HG03520 (cell line): ENCODE results near the gene RASSF8.

ENCODE experiments used
- ATAC-seq: cut with Tn5 transposase; IDR thresholded peaks from one replicate; pipeline ENCODE4 v1.9.1; 2021; ENCODE audit warnings: mild to moderate bottlenecking, moderate library complexity; ENCODE audit not compliant: unreplicated experiment

The RASSF8 gene

DNA sequence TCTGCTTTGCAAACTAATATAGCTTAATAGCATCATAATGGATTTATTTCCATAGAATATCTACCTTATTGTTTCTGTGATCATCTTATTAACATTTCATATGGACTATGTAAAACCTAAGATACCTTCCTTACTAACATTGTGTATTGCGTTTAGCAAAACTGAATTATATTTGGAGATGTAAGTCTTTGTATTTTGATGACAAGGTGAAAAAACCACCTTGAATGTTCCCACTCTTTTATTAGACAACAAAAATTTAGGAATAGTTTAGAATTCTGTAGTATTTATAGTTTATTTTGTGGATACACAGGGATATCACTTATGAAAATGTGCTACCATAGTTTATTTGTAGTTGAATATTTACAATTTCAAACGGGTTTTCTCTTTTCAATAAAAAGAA lies 32.0 kb downstream of the RASSF8 start:
- no peak for ATAC-seq

DNA sequence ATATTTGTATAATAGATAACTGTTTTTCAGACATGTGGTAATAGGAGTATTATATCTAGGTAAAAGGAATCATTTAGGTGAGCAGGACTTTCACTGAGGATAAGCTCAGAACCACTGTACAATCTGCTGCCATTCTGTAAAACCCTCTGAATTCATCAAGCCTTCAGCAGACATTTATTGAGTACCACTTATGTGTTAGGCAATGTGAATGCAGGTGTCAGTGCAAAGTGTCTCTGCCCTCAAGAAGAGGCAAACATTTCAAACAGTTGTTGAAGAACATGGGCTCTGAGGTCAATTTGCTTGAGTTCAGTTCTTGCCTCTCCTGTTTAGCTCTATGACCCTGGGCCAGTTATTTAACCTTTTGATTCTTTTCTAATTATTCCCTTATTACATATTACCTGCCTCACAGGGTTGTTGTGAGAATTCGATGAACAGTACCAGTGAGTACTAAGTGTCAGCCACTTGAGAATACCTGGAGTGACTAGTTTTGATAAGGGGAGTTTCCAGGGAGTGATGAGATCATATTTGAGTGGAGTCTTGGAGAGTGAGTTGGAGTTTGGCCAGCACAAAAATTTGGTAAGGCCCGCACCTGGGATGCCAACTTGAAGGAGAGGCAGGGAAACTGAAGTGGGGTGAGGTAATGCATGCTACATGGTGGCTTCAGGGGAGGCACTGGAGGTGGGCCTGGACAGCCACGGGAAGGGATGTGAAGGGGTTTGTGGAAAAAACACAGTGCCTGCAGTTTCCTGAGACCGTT lies 33.7 kb downstream of the RASSF8 start:
- ATAC-seq = no peak

DNA sequence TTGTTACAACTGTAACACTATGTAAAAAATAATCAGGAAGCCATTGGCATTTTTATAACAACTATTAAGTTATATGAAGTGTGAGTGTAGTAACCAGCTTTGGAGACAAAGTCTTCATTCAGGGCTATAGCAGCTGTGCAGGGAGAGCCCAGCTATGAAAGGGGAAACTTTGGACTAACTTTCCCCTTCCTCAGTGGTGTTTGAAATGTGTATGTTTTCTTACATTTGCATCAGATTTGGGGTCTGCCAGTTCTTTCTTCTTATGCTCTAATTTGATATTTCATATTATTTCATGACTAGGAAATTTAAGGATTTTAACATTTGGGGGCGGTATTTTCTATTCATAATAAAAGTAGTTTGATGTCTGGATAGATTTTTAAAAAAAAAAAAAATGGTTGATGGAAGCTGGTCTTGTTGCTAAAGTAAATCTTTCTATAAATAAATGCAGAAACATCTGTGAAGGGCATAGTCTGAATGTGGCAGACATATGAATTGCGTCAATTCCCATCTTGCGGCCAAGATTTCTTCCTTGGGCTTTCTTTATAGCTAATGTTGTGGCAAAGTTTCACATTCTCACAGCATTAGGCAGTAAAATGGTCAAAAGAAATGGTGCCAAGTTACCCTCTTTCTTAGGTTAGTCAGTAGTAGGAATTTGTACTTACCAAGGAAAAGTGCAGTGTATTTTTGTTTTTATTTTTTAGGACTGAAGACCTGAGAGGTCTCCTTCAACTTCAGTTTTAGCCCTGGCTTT lies 35.6 kb downstream of the RASSF8 start:
- no peak for ATAC-seq

DNA sequence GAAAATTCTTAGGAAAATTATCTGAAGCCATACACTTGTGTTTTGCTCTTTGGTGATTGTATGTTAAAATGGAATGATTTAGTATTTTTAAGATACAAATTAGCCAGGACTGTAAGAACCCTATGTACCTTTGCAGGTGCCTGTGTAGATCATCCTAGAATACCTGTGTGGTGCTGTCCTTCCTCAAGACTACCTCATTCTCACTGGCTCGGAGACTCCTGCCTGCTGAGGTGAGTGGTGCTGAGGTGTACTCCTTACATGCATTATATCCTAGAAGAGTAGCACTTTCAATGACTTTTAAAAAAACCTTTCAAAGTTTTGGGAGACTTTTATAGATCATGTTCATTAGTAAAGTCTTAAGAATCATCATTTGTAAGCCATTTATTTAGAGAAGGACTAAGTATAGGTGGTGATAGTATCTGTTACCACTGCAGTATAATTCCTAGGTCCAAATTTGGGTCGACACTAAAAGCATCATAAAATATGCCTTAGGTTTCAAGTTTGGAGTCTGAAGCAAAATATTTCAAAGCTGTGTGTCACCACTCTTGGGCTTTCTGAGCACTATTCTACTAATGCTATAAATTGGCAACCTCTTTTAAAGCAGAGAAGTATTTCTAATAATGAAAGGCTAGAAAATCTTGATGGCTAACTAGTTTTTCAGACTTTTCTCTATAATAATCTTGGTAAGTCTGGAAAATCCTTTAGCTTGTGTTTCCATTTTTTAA lies 36.6 kb downstream of the RASSF8 start:
- no peak for ATAC-seq

DNA sequence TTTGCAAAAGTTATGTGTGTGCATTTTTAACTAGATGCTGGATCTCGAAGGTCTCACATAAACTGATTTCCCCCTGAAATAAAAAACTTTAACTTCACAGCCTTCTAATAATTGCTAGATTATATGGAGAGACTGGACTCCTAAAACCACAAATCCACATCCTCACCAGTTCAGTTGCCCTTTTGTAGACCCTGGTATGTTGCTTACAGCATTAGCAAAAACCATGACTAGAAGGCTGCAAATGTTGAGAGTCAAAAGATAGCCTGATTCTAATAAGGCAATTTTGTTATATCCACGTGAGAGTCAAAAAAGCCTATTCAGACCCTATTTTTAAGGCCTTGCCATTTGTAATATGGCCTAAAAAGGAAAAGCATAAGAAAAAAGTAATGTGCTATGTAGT lies 37.4 kb downstream of the RASSF8 start:
- no peak for ATAC-seq

DNA sequence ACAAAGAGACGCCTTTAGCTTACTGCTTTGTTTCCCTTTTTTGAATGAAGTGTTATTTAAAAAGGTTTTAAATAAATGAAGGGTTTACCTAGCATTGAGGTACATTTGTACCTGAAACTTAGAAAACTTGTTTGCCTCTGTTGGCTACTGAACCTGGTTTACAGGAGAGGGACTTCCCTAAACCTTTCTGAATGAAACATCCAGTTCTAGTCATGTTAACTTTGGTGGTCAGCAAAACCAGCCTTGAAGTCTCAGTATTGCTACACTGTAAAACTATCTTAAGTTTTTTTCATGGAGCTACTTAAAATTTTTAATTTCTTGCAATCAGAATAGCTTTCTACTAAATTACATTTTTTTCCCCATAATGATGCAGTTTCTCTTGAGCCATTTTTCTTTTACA lies 38.2 kb downstream of the RASSF8 start:
- no peak for ATAC-seq

DNA sequence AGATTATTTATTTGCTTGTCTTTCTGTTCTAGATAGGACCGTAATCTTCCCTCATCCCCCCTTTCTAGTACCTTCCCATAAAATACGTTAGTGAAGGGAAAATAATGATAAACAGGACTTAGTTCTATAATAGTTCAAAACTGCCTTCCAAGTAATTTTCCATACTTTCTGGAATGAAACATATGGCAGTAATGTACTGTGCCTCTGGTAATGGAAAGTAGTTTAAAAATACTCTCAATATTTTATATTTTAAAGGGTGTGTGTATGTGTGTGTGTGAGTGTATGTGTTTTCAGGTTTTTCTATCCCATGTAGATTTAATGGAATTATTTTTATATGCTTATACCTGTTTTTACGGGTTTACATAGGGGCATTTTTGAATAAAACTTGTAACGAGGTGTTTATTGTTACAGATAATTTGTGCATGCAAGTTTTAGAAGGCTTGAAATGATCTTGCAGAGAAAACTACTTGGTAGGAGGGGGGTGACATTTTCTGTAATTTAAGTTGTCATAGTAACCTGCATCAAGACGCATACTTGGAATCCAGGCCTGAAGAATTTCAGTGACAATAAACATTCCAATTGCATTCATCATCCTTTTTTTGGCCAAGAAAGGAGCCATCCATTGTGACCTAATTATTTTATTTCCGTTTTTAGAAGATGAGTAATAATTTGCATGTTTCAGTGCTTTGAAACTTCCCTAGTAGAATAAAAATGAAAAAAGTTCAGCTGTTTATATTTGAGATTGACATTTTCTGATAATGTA lies 38.9 kb downstream of the RASSF8 start:
- ATAC-seq = no peak

DNA sequence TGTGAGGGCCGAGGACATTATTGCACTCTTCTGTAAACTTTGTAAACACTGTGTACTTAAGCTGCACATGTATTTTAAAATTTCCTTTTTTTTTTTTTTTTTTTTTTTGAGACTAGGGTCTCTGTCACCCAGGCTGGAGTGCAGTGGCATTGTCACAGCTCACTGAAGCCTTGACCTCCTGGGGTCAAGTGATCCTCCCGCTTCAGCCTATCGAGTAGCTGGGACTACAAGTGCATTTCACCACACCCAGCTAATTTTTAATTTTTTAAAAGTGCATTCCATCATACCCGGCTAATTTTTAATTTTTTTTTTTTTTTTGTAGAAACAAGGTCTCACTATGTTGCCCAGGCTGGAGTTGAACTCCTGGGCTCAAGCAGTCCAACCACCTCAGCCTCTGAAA lies 42.4 kb downstream of the RASSF8 start:
- ATAC-seq = no peak

DNA sequence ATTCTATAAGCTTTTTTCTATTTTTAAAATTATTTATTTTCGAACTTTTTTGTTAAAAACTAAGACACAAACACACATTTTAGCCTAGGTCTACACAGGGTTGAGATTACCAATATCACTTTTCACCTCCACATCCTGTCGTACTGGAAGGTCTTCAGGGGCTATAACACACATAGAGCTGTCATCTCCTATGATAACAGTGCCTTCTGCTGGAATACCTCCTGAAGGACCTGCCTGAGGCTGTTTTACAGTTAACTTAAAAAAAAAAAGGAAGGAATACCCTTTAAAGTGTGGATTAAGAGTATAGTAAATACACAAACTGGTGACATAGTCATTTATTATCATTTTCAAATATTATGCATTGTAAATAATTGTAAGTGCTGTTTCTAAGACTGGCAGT lies 43.0 kb downstream of the RASSF8 start:
- ATAC-seq = no peak

DNA sequence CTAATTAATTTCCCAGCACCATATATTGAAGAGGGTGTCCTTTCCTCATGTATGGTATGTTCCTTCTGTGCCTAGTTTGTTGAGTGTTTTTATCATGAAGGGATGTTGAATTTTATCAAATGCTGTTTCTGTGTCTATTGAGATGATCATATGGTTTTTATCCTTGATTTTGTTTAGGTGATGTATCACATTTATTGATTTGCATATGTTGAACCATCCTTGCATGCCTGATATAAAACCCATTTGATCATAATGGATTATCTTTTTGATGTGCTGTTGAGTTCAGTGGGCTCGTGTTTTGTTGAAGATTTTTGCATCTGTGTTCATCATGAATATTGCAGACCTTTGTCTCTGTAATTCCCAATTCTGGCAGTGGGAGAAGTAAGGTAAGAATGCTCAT lies 44.6 kb downstream of the RASSF8 start:
- no peak for ATAC-seq

DNA sequence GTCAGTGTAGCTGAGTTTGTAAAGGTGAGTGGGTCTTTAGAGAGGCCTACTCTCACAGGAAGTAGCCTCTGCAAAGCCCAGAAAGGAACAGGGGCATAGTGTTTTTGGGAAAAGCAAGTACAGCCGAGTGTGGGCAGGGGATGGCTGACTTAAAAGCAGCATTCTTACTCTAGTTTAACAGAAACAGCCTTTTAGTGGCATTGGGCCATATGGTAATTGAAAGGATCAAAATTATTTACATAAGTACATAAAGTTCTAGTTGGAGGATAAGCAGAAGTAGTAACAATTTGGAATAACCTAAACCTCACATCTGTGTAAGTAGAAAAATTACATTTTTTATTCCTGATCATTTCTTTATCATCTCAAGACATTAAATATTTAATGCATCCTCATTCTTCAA lies 49.1 kb downstream of the RASSF8 start:
- ATAC-seq = no peak

DNA sequence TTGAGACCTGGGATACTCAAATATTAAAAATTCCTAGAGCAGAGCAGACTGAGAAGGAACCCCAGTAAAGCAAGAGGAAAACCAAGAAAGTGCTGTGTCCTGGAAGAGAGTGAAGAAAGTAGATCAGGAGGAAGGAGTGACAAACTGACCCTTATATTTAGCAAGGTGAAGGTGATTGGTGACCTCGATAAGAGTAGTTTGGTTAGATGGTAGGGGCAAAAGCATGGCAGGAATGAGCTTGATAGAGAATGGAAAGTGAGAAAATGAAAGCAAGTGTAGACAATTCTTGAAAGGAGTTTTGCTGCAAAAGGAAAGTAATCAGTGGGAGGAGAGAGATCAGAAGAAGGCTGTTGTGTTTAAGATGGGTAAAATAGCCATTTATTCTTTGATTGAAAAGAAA lies 51.1 kb downstream of the RASSF8 start:
- no peak for ATAC-seq

DNA sequence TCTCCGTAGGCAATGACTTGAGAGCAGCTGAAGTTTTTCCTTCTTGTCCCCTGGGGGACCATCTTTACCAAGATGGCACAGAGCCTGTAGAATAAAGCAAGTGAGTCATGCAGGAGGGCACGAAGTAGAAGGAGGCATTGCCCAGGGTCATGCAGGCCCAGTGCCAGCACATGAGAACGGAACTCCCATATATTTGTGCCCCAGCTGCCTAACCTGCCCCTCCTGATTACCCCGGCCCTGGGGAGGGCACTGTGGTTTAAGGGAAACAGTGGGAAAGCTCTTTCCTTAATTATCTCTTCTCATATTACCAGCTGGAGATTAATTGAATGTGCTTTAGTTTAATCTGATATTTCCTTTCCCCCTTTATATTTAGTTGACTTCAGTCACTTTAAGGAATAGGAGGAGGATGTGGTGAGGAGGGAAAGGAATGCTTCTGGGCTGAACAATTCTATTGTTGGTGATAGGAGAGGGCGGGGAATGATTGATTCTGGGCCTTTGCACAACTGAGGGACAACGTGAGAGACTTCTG lies 51.9 kb downstream of the RASSF8 start:
- ATAC-seq = no peak

DNA sequence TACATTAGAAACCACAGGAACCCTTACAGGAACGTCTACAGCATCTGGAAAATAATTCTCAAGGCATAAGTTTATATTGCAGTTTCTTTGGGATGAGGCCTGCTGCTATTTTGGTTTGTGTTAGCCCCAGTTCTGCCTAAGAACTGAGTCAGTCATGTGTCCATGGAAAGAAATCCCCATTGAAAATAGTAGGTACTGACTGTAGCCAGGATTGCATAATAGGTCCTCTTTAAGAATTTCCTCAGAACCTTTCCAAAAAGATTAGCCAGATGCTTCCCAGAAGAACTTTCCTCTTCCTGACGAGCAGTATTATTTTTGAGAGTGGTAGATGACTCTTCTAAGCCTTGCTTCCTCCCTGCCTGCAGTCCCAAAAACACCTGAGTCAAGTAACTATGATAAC lies 52.6 kb downstream of the RASSF8 start:
- no peak for ATAC-seq

DNA sequence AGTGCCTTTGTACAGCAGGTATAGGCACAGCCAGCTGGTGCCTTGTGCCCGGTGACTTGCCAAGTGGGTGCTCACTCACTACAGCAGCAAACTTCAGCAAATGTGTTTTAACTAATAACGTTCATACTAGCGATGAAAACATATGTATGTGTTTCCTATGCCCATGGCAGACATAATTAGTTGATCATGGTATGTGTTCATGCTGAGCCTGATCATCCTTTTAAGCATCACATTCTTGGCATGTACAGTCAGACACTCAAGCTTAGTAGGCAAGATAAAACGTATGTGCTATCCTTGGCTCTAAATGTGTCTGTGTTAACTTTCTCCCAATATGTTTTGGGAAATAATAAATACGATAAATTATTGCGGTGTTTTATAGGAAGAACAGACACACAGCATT lies 55.6 kb downstream of the RASSF8 start:
- ATAC-seq = no peak

DNA sequence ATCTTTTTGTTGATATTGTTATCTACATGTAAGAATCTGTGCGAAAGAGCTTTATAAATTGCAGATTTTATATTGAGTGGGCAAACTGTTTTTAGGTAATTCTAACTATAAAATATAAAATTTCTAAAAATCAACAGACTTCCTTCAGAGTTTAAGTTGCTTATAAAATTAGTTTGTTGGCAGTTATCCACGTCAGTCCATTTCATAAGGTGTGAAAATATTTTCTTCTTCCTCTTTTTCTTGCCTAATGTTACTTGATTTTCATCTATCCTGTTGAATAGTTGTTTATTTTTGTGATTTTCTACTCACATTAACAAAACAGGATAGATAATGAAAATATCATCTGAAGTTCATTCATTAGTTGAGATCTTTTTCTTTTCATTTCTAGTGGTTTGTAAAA lies 58.0 kb downstream of the RASSF8 start:
- no peak for ATAC-seq

DNA sequence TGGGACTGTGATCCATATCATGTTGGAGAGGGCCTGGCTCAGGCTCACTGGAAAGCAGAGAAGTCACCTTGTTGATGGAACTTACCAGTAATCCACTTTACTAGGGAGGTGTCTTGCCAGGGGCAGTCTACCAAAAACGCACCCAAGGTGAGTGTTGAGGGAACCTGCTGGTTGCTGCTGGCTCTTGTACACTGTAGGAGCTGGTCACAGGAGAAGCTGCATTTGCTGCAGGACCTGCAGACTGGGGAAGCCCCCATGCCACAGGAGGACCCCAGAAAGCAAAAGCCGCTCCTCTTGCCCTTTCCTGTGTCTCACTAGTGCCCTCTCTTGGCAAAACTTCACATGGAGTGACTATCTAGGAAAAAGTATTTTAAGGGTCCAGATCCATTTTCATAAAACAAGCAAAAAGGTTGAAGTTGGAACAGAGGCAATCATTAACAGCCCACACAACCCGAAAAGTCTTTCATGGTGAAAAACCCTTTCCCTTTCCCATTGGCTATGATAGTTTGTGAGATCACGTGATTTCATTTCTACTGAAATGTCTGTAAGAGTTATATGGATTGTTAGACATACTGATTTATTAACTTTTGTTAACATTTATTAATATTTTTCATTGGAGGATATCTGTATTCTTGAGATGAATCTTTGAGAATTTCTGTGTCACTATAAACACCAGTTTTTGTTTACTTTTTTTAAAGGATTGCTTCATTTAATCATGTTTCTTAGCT lies 59.2 kb downstream of the RASSF8 start:
- ATAC-seq = no peak

DNA sequence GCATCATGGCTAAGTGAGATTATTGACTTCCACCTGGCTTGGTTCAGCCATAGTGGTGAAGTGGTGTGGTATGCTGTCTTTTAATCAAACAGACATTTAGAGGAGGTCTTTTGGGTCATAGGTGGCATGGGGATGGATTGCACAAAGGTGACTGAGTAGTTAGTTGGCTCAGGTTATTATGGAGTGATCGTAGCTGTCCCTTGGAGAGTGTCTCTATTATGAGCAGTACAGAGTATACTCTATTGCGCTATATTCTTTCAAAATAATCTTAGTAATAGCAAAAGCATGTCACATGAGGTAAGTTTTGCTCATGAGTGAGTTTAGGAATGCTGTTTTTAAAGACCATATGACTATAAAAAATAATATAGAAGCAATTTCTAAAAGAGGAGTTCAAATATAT lies 60.4 kb downstream of the RASSF8 start:
- no peak for ATAC-seq

DNA sequence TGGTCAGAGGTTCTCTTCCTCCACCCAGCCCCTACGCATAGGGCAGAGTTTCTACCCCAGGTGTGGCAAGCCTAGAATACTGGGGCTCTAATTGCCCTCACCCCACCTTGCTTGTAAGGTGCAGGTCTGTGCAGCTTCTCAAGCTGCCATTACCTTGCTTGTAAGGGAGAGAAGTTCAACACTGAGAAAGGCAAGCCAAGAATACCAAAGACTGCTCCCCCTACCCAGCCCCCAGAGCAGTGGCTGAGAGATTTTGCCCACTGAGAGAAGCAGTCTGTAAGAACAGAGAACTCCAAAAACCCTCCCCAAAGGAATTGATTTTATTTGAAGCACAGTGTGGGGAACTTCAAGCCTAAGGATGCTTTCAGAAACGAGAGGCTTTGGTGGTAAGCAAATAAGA lies 63.1 kb downstream of the RASSF8 start:
- no peak for ATAC-seq

DNA sequence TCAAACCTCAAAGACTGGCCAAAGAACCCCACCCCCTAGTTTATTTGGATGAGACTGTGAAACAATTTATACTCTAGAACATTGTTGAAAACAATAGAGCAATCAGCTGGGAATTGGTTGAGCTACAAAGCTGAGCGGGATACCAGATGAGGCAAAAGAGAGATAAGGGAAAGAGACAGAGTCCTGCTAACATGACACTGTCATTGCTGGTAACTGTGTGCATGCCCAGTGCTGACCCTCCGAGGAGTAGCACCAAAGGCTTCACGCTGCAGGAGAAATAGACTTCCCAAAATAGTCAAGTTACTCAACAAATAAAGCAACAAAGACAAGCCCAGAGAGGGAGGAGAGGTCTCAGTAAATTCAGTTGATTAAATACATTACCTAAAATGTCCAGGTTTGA lies 63.6 kb downstream of the RASSF8 start:
- ATAC-seq = no peak
